HG02840 (cell line): Measurements from ENCODE around the gene C1orf198.
A peak's percentile ranks its signal among the peaks of the same experiment; 100 is the strongest.

Experiments used
- ATAC-seq: cut with Tn5 transposase; IDR thresholded peaks from one replicate; pipeline ENCODE4 v1.9.1; 2021; ENCODE audit warnings: mild to moderate bottlenecking, moderate library complexity, moderate number of reproducible peaks; ENCODE audit not compliant: unreplicated experiment, low FRiP score

Gene C1orf198, protein sequence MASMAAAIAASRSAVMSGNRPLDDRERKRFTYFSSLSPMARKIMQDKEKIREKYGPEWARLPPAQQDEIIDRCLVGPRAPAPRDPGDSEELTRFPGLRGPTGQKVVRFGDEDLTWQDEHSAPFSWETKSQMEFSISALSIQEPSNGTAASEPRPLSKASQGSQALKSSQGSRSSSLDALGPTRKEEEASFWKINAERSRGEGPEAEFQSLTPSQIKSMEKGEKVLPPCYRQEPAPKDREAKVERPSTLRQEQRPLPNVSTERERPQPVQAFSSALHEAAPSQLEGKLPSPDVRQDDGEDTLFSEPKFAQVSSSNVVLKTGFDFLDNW

GRCh38 chr1:230867903-230868735 is at the start of gene C1orf198:
Gene C1orf198 (minus strand): TSS chr1:230868521. CDS start chr1:230868512, 9 bp downstream.
- peak; percentile 57 for ATAC-seq

DNA sequence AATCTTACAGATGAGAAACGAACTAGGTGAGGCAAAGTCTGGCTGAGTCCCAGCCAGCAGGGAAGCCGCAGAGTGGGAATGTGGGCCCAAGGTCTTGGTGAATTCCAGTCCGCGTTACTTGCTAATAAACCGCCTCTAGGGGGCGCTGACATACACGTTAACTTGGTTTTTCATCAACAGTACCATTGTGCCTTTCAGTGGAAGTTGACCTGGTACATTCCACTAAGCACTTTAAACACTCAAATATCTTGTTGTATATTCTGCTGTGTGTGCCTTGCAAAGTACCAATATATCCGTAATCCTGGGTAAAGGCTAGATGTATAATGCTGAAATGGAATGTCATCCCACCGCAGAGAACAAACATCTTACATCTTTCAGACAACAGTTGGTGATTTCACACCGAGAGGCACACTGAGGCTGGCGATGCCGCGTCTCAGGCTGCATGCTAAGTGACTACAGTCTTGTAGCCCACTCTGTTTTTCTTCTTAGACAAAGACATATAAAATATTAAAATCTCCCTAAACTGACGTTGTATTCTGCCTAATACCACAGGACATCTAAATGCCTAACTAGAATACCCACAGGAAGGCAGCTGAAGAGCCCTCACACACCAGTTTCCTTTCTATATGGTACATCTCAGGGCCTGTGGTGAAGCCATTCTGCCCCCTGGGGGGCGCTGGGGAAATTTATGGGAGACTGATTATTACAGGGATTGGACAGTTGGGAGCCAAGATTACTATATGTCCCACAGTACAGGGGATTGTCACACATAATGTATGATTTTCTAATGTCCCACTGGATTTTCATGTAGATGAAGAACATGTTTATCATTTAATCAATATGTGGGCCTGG is 49.2 kb upstream of the C1orf198 start:
- no peak for ATAC-seq

- ATAC-seq = no peak
Observed at GRCh38 chr1:230916587-230917283, 48.4 kb upstream of the C1orf198 start.

DNA sequence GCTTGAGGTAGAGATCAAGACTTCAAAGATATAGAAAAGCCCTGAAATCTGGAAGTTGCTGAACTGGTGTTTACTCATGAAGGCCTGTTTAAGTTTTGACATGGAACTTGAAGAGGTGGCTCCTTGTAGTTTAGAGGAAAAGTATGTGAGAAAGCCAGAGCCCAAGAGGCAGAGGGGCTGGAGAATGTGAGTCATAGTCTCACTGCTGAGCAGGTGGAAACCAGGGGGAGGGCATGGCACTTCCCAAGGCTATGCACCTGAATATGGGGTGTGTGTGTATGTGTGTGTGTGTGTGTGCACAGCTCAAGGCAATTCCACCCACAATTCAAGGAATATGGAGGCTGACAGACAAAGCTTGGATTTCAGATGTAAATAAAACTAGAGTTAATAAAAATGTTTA is 46.8 kb upstream of the C1orf198 start:
- no peak for ATAC-seq

- no peak for ATAC-seq
Observed at GRCh38 chr1:230913496-230913895, 45.2 kb upstream of the C1orf198 start.

DNA sequence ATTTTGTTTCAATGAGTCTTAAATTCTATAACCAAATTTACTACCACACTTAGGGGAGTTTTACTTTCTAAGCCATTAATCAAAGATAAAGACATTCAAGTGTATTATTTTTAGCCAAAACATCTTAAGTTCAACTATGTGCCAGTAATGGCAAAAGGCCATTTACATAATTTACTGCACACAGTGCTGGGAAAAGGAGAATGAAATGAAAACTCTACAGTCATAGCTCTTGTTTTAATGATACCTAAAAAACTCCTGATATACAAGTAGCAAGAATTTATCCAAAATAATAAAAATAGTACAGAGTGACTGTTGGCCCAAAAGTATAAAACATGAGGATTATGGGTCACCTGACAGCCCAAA is 42.4 kb upstream of the C1orf198 start:
- ATAC-seq = no peak

DNA sequence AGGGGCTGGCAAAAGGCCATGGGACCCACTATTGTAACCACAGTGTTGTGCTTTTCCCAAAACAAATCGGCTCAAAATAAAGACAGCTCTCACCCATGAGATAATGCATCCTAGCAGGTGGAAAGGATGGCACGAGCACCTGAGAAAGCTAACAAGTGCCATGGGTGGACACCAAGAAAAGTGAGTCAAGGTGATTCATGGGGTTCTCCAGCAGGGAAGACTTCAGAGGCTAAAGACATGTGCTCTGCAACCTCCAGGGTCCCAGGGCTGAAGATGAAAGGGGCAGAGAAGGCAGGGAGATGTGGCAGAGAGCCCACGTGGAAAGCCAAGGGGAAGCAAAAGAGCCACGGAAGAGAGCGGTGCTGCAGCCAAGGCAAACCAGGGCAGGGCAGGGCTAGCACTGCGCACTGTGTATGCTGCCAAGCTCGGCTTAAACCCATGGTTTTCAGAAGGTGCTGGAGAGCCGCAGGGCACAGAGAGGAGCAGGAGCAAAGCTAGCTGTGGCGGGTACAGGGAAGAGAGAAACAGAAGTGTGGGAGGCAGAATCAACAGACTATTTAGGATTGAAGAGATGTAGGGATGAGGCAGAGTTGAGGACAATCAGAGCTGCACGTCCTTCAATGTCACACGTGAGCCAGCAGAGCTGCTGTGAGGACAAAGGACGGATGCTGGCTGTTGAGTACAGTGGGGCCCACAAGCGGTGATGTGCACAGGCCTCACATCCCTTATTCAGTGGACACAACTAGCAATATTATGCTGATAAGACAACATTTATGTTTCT is 41.8 kb upstream of the C1orf198 start:
- ATAC-seq = no peak

DNA sequence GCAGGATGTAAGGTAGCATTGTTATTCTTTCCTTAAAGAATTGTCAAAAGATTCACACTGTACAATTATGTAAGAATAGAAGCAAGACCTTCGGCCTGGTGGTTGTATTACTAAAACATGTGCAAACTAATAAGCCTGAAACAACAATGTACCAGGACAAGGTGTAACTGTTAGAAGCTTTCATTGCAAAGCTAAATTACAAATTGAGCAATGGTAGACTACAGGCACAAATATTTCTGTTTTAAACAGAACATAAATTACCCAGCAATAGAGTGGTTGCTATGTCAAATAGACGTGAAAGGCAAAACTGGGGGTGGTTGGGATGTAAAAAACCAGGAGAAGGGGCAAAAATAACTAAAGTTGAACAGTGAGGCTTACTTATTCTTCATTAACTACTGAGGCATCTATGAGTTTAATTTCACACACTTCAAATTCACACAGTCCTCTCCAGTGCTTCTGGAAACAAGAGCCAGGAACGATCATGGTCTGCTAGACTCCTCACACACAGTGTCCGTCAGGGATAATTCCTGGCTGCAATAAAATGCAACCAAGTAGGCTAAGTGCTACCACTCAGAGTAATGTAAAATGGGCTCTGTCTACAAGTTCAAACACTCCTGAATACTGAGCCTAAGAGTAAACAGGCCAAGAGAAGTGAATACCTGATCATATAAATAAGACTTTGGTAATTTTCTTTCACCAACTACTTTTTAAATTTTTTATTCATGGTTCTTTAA is 39.3 kb upstream of the C1orf198 start:
- no peak for ATAC-seq

GRCh38 chr1:230906226-230906625 is 37.9 kb upstream of the C1orf198 start:
- no peak for ATAC-seq

DNA sequence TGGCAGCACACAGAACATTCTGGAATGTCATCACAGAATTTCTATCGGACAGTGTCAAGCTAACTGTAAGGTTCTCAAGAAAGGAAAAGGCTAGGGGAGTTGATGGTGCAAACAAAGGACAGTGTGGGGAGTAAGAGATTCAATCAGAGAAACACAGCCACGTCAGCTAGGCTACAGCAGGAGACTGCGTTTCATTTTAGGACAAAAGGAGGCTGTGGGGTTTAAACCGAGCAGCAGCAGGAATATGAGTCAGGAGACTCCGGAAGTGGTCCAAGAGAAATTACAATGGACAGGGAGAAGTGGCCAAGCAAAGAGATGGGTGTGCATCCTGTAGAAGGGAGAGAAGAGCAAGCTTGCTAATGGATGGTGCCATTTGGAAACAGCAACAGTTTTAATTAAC is 37.4 kb upstream of the C1orf198 start:
- no peak for ATAC-seq

GRCh38 chr1:230902349-230902923 is 34.1 kb upstream of the C1orf198 start:
- ATAC-seq = no peak

DNA sequence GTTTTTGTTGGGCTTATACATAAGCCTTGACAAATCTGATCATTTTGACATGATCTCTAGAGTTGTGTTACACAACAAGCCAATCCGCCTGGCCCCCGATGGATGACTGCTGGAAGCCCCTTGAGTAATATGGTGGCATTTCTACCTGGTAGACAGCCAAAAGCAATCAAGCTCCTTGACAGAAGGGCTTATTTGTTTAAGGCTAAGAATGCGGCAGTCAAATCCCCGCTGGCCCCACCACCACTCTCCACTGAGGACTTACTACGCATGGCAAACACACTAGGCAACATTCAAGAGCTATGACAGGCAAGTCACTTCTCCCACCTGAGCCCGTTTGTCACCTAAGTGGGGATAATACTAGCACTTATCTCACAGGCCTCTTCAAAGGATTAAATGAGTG is 33.4 kb upstream of the C1orf198 start:
- ATAC-seq = no peak

- no peak for ATAC-seq
Observed at GRCh38 chr1:230900984-230901383, 32.7 kb upstream of the C1orf198 start.

- no peak for ATAC-seq
Observed at GRCh38 chr1:230899841-230900251, 31.5 kb upstream of the C1orf198 start.

GRCh38 chr1:230898748-230899147 is 30.4 kb upstream of the C1orf198 start:
- ATAC-seq = no peak

DNA sequence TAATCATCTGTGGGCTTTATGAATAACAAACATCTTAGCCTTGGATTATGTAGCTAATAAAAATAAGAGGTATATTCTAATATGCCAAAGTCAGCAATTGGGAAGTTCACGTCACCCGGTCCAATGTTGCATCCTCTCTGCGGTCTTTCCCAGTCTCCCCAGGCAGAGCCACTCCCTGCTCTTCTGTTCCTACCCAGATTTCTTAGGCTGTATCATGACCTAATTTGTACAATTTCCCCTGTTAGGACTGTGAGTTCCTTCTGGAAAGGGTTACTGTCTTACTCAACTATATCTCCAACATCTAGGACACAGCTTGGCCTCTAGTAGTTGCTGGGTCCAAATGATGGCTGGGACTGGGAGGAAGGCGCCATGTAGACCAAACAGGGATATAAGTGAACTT is 29.8 kb upstream of the C1orf198 start:
- ATAC-seq = no peak

DNA sequence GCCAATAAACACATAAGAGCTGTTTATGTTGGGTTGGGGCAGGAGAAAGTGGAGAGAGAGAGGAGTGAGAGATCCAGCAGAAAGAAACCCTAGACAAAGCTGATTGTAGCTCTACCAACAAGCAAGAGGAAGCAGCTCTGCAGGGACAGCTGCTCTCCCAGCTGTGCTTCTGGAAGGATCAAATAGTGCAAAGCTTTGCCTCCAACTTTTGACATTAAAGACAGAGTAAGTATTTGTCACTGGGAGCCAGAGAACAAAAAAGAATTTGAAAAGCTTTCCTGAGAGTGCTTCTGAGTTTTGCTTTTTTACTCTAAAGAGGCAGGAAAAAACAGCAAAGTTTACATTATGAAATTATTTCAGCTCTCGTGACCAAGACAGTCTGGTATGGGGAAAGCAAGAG is 28.5 kb upstream of the C1orf198 start:
- no peak for ATAC-seq

DNA sequence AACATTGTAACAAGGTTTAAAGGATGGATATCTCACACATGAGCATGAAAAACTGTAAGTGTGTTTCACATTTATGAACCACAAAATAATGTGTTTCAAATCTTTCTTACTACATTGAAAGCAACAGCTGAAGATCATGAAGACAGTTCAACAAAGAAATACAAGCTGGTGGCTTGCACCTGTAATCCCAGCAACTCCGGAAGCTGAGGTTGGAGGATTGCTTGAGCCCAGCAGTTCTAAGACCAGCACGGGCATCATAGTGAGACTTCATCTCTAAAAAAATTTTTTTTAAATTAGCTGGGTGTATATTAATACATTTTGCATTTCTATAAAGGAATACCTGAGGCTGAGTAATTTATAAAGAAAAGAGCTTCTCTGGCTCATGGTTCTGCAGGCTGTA is 27.1 kb upstream of the C1orf198 start:
- no peak for ATAC-seq

- ATAC-seq = no peak
Observed at GRCh38 chr1:230894664-230895063, 26.3 kb upstream of the C1orf198 start.
